Osteocyte (in vitro differentiated cells): Measurements from ENCODE around the gene BTBD2. TPM values are rescaled to one million over a fixed set of nuclear protein-coding genes. Genes with fewer than 3 reads are reported as not detected.

Experiments
- DNase-seq: peaks from one replicate; pipeline ENCODE4 v3.0.0; 2021; ENCODE audit warnings: mixed read lengths; ENCODE audit not compliant: unreplicated experiment; ENCODE audit errors: extremely low spot score
- H3K27ac Mint-ChIP-seq: one replicate; pipeline ENCODE4 v1.8.0; 2021; ENCODE audit warnings: mild to moderate bottlenecking, mixed read lengths; ENCODE audit not compliant: unreplicated experiment
- H3K27me3 Mint-ChIP-seq: one replicate; pipeline ENCODE4 v1.8.0; 2021; ENCODE audit warnings: mixed read lengths; ENCODE audit not compliant: unreplicated experiment
- H3K36me3 Mint-ChIP-seq: one replicate; pipeline ENCODE4 v1.8.0; 2021; ENCODE audit warnings: mixed read lengths; ENCODE audit not compliant: unreplicated experiment
- H3K4me1 Mint-ChIP-seq: one replicate; pipeline ENCODE4 v1.8.0; 2021; ENCODE audit warnings: mixed read lengths; ENCODE audit not compliant: unreplicated experiment
- H3K4me3 Mint-ChIP-seq: one replicate; pipeline ENCODE4 v1.8.0; 2021; ENCODE audit warnings: mild to moderate bottlenecking, moderate library complexity, mixed read lengths; ENCODE audit not compliant: unreplicated experiment
- H3K9me3 Mint-ChIP-seq: one replicate; pipeline ENCODE4 v1.8.0; 2021; ENCODE audit warnings: mixed read lengths; ENCODE audit not compliant: unreplicated experiment
- long read RNA-seq: library from polyadenylated mRNA; unstranded; transcript quantifications from one replicate; pipeline ENCODE4 v2.0.0, GENCODE V29; 2021
- total RNA-seq: library from RNA; stranded (reverse); gene quantifications from 2 replicates; pipeline ENCODE4 v1.2.1, GENCODE V29; 2021
- TF ChIP-seq, protein P1 (sequence below): fragments of 200-600 bp; sonication (generic); IDR thresholded peaks from 2 replicates; pipeline ENCODE4 v1.5.0; 2021; ENCODE audit warnings: antibody characterized with exemption, mild to moderate bottlenecking, moderate library complexity

The BTBD2 gene
- 86.0 and 95.9 TPM in 2 replicates for total RNA-seq
- long read RNA-seq, partial matches to known transcripts, result 0 of 1 reads
- long read RNA-seq, other reads (novel, unspliced or antisense), result 1 of 1 reads

DNA sequence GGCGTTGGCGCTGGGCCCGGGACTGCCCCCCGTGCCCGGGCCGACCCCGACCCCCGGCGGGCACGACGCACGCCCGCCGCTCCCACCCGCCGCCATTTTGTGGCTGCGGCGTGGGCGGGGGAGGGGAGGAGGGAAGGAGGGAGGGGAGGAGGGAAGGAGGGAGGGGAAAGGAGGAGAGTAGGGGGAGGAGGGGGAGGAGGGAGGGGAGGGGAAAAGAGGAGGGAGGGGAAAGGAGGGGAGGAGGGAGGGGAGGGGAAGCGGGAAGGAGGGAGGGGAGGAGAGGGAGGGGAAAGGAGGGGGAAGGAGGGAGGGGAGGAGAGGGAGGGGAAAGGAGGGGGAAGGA, at the start of gene BTBD2:
Gene BTBD2 (minus strand): TSS at position 107 of the 343 bp plus-strand sequence. CDS start 11 bp downstream, at position 96.
- TF ChIP-seq, protein P1, sequence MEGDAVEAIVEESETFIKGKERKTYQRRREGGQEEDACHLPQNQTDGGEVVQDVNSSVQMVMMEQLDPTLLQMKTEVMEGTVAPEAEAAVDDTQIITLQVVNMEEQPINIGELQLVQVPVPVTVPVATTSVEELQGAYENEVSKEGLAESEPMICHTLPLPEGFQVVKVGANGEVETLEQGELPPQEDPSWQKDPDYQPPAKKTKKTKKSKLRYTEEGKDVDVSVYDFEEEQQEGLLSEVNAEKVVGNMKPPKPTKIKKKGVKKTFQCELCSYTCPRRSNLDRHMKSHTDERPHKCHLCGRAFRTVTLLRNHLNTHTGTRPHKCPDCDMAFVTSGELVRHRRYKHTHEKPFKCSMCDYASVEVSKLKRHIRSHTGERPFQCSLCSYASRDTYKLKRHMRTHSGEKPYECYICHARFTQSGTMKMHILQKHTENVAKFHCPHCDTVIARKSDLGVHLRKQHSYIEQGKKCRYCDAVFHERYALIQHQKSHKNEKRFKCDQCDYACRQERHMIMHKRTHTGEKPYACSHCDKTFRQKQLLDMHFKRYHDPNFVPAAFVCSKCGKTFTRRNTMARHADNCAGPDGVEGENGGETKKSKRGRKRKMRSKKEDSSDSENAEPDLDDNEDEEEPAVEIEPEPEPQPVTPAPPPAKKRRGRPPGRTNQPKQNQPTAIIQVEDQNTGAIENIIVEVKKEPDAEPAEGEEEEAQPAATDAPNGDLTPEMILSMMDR, result no peak
- peak within 1 kb of the TSS; percentile 14 for H3K27ac Mint-ChIP-seq
- no peak for DNase-seq
- H3K9me3 Mint-ChIP-seq, result no peaks in the 10 kb centered on the region
- H3K36me3 Mint-ChIP-seq, result peaks cover 7% of the 10 kb centered on the region
- peaks cover 18% of the 10 kb centered on the region for H3K4me1 Mint-ChIP-seq
- no peaks in the 10 kb centered on the region for H3K27me3 Mint-ChIP-seq
- H3K4me3 Mint-ChIP-seq, result peak within 1 kb of the TSS; percentile 69

DNA sequence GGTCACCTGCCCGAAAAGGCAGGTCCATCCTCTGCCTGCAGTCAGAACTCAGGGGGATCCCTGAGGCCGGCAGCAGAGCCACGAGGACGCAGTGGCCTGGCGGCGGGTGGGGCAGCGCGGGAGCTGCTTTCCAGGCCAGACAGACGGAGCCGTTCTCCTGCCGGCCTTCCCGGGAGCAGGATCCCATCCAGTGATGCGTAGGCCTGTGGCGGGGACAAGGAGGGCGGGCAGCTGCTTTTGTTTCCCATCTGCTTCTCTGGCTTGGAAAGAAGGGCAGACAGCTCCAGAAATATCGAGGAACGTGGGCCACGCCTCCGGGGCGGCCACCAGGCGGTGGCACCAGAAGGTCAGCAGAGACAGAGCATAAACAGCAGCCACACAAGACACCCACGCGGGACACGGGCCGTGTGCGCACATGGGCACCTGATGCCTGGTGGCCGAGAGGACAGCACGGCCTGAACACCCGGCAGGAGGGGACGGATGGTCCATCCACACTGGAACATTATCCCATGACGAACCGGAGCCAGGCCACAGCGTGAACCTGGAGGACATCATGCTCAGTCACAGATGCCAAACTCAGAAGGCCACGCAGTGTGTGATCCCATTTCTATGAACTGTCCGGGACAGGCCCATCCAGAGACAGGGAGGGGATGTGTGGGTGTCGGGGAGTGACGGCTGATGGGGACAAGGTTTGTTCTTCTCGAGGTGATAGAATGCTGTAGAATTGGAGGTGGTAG, 49.4 kb upstream of the BTBD2 start:
- no peaks in the 10 kb centered on the region for H3K36me3 Mint-ChIP-seq
- TF ChIP-seq, protein P1, result no peak
- no peaks in the 10 kb centered on the region for H3K9me3 Mint-ChIP-seq
- no peak overlapping the region for H3K4me3 Mint-ChIP-seq
- no peak for DNase-seq
- H3K27me3 Mint-ChIP-seq, result no peaks in the 10 kb centered on the region
- H3K27ac Mint-ChIP-seq, result no peak overlapping the region
- peaks cover 25% of the 10 kb centered on the region for H3K4me1 Mint-ChIP-seq

DNA sequence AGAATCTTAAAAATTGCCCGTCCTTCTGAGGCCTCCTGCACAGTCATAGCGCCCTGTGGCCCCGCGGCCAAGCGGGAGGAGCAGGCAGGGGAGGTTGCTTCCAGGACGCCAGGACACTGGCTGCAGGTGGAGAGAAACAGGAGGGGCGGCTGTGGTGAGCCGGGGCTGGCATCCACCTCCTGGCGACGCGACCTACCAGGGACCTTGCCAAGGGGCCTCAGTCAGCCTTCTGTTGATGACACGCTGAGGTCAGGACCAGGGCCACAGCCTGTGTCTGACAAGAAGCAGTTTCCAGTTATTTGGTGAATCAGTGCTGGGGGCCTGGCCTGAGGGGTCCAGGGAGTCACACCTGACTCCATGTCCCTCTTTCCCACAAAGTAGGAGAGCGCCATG, 48.9 kb upstream of the BTBD2 start:
- Mint-ChIP-seq H3K4me1 (peaks cover 25% of the 10 kb centered on the region), H3K27ac (no peak overlapping the region), H3K36me3 (no peaks in the 10 kb centered on the region), H3K4me3 (no peak overlapping the region), H3K9me3 (no peaks in the 10 kb centered on the region), H3K27me3 (no peaks in the 10 kb centered on the region)
- TF ChIP-seq, protein P1, result no peak
- DNase-seq, result no peak

DNA sequence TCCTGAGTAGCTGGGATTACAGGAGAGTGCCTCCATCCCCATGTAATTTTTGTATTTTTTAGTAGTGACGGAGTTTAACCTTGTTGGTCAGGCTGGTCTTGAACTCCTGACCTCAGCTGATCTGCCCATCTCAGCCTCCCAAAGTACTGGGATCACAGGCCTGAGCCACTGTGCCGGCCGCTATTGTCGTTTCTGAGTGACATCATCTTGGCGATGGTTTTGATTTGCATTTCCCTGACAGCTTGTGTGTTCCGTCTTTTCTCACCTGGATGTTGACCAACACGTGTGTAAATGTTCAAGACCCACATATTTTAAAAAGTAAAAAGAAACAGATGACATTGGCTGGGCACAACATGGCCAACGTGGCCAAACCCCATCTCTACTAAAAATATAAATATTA, 48.3 kb upstream of the BTBD2 start:
- DNase-seq, result no peak
- H3K27me3 Mint-ChIP-seq, result no peaks in the 10 kb centered on the region
- H3K9me3 Mint-ChIP-seq, result no peaks in the 10 kb centered on the region
- TF ChIP-seq, protein P1, result no peak
- H3K4me1 Mint-ChIP-seq, result peaks cover 31% of the 10 kb centered on the region
- no peak overlapping the region for H3K27ac Mint-ChIP-seq
- peak overlapping the region; percentile 8 for H3K4me3 Mint-ChIP-seq
- no peaks in the 10 kb centered on the region for H3K36me3 Mint-ChIP-seq

DNA sequence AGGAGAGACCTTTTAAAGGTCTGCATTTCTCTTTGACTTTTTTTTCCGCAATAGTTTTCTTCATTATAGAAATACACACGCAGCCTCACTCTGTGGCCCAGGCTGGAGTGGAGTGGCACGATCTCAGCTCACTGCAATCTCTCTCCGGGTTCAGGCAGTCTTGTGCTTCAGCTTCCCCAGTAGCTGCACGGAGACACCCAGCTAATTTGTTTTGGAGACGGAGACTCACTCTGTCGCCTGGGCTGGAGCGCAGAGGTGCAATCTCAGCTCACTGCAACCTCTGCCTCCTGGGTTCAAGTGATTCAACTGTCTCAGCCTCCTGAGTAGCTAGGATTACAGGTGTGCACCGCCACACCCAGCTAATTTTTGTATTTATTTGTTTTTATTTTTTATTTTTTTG, 47.3 kb upstream of the BTBD2 start:
- DNase-seq, result no peak
- H3K9me3 Mint-ChIP-seq, result no peaks in the 10 kb centered on the region
- no peaks in the 10 kb centered on the region for H3K27me3 Mint-ChIP-seq
- peaks cover 36% of the 10 kb centered on the region for H3K4me1 Mint-ChIP-seq
- peak overlapping the region; percentile 93 for H3K27ac Mint-ChIP-seq
- no peaks in the 10 kb centered on the region for H3K36me3 Mint-ChIP-seq
- peak overlapping the region; percentile 82 for H3K4me3 Mint-ChIP-seq
- TF ChIP-seq, protein P1, result no peak
